HG02938 (cell line): ENCODE data around the gene MOV10L1.

Experiments used
- ATAC-seq: cut with Tn5 transposase; IDR thresholded peaks from one replicate; pipeline ENCODE4 v1.9.1; 2021; ENCODE audit warnings: mild to moderate bottlenecking, moderate library complexity; ENCODE audit not compliant: unreplicated experiment

The MOV10L1 gene

DNA sequence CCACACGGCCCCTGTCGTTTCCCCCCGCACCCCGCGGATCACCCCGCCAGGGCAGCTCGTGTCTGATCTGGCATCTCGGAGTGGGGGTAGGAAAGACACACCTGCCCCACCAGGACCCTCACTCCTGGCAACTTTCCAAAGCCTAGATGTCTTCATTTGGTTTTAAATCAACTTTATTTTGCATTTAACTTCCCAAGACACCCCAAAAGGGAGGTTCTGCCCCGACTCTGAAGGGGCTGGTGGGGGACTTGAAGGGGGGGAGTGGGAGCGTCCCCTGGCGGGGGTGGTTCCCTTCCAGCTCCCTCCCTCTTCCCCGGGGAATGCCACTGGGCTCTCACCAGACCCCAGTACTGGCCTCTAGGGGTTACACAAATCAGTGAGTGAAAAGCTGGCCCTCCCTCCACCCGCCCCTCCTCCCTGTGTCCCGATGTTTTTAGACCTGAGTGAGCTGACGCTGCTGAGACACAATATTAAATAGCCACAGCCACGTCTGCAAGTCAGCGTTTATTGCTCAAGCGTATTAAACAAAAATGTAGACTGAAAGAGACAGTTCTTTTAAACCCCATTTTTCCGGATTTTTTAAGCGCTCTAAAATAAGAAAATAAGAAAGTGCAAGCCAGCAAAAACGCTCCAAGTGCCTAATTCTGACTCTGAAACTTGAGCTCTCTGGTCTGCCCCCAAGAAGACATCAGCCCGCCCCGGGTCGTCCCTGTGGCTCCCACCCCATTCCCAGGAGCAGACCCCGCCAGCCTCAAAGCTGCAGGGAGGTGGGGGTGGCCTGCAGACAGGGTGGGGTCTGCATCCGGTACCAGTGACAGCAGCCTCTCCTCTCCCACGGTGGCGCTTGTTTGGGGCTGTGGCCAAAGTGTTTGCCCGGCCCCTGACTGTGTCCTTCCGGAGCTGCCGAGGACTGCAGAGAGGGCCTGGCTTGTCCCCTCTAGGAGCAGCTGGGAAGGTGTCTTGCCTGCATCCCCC is 30.6 kb upstream of the MOV10L1 start:
- ATAC-seq: no peak

DNA sequence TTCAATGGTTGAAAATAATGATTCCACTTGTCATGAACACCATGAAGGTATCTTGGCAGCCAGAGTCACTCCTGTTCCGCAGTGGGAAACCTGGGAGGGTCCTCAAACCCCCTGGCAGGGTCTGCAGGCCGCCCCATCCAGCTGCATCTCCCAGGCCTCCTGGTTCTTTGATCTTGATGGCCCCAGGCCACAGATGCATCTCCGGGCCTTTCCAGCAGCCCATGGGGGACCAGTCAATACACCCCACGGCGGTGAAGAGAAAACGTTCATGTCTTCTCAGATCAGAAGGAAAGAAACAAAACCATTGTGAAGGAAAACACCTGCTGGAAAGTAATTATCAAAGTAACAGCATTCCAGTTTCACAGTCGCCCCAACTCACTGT is 29.9 kb upstream of the MOV10L1 start:
- no peak for ATAC-seq

DNA sequence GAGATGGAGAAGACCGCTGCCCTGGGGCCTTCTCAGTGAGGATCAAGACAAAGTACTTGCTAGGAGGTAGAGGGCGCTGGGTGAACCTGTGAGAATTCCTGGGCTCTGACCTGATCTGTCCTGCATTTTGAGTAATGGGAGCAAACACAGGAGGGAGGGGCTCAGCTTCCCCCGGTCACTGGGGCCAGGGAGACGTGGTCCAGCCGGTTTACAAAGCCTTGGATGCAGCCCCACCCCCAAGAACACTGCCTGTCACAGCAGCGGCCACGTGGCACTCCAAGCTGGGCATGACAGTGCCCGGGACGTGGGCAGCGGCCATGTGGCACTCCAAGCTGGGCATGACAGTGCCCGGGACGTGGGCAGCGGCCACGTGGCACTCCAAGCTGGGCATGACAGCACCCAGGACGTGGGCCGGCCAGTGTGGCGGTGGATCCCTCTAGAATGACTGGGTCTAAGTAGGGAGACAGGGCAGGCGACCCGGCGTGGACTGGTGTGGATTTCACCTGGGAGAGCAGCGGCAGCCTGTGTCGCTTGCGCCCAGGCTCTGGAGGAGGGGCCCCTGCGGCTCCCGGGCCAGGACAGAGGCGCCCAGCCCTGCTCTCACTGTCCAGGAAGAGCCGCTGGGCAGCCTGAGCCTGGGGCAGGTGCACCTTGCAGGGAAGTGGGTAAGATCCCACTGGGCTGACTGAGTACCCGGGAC is 29.2 kb upstream of the MOV10L1 start:
- ATAC-seq: no peak

DNA sequence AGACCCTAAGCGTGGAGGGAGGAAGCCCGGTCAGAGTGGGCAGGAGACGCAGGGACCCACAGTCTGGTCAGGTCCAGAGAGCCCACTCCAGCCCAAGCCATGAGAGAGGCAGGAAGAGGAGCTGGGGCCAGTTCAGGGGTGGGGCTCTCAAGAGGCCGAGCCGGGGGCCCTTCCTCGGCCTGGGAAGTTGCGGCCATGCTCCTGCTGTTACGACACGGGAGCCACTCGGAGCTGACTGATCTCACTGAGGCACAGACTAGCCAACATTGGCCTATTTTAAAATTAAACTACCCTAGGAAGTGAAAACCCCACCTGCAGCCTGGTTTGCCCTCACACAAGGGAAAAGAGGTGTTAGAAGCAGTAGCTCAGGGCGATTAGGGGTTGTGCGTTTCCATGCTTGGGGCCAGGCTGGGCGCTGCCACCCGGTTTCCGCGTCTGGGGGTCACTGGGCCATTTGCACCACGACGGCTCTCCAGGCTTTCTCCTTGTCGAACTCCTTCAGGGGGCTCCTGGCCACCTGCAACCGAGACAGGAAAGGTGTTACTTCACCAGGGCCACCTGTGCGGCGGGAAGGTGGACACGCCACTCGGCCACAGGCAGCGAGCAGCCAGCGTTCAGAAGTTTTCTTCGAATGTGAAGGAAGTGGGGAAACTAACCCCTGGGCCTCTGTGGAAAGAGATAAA is 28.5 kb upstream of the MOV10L1 start:
- ATAC-seq: no peak

DNA sequence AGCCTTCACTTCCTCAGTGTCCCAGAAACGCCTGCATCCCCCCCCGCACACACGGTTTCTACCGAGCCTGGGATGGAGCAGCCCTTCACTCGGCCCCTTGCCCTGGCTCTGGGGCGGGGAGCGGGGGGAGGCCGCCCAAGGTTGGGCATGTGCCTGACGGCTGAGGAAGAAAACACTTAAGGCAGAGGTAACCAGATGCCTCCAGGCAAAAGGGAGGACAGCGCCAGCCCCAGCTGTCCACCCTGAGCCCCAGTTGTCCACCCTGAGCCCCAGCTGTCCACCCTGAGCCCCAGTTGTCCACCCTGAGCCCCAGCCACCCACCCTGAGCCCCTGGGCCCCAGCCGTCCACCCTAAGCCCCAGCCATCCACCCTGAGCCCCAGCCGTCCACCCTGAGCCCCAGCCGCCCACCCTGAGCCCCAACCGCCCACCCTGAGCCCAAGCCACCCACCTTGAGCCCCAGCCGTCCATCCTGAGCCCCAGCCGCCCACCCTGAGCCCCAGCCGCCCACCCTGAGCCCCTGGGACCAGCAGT is 27.9 kb upstream of the MOV10L1 start:
- no peak for ATAC-seq

DNA sequence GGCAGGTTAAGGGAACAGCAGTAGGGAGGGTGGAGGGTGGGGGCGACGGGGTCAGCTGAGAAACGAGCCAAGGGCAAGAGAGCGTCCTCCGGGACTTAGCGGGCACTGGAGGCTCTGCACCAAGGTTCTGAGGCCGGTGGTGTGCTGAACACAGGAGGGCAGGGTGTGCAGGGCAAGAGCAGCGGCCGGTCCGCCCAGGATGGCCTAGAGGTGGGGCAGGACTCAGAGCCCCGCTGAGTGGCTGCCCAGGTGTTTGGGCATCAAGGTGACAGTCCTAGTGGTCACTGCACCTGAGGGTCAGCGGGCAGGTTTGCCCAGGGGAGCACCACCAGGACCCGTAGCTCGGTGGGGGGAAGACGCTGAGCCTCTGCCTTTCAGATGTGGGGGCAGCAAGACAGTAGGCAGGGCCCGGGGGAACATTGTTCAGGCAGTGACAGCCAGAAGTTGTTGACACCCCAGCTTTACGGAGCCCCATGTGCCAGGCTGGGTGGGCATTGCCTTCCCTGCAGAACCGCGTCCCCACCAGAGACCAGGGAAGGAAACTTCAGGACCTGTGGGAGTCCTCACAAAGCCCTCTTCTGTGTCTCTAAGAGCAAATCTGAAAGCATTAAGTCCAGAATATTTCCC is 27.2 kb upstream of the MOV10L1 start:
- ATAC-seq: no peak

DNA sequence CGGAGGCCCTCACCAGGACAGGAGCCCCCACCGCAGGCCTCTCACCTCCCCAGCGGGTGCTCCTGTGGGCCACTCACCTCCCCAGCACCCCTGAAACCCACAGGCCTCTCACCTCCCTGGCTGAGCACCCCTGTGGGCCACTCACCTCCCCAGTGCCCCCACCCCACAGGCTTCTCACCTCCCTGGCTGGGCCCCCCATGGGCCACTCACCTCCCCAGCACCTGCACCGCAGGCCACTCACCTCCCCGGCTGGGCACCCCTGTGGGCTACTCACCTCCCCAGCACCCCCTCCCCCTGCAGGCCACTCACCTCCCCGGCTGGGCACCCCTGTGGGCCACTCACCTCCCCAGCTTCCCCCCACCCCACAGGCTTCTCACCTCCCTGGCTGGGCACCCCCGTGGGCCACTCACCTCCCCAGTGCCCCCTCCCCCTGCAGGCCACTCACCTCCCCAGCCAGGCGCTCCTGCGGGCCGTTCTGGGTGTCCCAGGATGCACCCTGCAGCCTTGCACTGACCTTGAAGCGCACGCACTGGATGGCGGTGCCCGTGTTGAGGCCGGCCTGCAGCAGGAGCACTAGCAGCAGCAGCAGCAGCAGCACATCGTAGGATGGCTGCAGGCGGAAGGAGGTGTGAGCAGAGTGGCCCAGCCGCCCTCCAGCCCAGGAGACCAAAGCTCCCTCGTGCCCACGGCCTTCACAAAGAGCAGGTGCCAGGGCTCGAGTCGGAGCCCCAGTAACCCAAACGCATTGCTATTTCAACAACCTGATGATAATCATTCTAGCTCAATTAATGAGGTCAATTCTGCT is 26.0 kb upstream of the MOV10L1 start:
- no peak for ATAC-seq

DNA sequence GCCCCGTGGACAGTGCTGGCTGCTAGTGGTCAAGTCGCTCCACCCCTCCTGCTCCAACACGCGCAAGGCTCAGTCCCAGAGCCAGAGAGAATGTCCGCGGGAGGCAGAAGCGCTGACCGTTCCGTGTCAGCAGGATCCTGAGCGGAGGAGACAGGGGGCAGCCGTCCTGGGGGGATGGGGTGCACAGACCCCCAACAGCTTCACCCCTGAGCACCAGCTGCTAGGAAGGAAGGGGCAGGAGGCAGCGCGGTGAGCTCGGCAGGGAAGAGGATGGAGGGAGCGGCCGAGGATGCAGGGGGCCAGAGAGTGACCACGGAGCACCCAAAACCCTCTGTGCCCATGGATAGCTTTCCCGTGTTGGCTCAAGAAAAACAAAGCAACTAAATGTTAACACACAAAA is 25.4 kb upstream of the MOV10L1 start:
- ATAC-seq: no peak

DNA sequence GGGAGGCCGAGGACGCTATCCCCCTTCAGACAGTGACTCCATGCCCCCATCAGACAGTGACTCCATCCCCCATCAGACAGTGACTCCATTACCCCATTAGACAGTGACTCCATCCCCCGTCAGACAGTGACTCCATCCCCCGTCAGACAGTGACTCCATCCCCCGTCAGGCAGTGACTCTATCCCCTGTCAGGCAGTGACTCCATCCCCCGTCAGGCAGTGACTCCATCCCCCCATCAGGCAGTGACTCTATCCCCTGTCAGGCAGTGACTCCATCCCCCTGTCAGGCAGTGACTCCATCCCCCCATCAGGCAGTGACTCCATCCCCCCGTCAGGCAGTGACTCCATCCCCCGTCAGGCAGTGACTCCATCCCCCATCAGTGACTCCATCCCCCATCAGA is 22.6 kb upstream of the MOV10L1 start:
- no peak for ATAC-seq

DNA sequence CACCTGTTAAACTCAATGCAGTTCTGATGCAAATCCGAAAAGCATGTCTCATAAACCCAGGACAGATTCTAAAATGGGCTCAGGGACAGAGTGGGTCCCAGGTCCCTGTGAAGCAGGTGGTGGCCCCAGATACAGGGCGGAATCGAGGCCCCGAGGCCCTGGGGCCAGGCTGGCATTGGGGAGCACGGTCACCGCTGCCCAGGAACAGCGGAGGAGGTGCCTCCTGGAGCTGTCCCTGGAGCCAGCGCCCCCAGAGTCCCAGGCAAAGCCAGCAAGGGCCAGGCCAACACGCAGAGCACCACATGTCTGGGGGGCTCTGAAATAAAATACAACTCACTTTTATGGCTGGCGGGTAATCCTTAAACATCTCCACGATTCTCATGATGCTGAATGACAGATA is 21.7 kb upstream of the MOV10L1 start:
- no peak for ATAC-seq

DNA sequence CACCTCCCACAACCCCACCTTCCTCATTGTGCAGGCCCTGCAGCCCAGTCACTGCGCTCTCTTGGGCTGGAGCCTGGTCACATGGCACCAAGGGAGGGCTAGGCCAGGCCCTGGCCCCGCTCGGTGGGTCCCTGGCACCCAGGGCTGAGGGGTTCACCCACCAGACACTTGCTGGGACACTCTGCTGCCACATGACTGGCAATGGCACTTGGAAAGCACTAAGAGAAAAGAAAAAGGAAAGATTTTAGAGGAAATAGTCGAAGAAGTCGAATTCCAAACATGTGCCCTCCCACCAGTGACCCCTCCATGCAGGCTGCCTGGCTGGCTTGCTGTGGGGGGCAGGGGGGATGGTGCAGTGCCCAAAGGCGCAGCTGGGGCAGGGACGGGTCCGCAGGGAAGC is 19.4 kb upstream of the MOV10L1 start:
- no peak for ATAC-seq

DNA sequence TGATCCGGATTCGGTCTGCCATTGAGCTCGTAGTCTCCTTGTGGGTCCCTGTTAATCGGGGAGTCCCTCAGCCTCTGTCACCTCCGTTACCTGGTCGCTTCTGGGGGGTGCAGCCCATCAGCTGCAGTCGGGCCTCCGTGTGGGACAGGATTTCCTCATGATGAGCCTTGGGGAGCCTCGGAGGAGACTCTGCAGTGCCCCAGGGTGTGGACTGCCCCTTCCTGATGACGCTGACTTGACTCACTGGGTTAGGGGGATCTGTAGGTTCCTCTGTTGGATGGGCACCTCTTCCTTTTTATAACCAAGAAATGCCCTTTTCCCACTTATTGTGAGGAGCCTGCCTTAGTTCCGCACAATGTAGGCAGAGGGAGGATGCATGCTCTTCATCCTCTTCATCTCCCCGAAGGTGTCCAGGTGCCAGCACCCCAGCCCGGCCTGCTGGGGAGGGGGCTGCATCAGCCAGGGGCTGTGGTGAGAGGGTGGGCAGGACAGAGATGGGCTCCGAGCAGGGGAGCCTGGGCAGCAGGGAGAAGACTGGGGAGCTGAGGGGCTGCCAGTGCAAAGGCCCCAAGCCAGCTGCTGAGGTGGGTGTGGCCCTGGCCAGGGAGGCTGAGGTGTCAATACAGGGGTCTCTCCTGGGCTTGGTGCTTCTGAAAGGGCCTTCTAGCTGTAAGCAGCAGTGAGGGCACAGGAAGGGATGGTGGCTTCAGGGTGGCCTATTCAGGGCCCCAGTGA is 18.2 kb upstream of the MOV10L1 start:
- ATAC-seq: no peak

DNA sequence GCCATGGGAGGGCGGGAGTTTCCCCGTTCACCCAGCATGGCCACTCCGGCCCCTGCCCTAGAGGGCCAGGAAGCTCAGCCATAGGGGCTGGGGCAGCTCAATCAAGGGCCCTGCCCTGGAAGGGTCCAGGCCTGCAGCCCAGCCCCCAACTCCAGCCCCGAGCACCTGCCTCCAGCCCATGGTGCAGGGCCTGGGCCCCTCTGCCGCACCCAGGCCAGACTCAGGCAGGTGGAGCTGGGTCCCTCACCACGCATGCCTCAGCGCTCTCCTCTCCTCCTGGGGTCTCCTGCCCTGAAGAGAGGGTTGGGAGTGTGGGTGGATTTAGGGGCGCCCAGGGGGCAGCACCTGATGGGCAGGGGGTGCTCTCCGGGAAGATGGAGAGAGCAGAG is 17.6 kb upstream of the MOV10L1 start:
- ATAC-seq: no peak

DNA sequence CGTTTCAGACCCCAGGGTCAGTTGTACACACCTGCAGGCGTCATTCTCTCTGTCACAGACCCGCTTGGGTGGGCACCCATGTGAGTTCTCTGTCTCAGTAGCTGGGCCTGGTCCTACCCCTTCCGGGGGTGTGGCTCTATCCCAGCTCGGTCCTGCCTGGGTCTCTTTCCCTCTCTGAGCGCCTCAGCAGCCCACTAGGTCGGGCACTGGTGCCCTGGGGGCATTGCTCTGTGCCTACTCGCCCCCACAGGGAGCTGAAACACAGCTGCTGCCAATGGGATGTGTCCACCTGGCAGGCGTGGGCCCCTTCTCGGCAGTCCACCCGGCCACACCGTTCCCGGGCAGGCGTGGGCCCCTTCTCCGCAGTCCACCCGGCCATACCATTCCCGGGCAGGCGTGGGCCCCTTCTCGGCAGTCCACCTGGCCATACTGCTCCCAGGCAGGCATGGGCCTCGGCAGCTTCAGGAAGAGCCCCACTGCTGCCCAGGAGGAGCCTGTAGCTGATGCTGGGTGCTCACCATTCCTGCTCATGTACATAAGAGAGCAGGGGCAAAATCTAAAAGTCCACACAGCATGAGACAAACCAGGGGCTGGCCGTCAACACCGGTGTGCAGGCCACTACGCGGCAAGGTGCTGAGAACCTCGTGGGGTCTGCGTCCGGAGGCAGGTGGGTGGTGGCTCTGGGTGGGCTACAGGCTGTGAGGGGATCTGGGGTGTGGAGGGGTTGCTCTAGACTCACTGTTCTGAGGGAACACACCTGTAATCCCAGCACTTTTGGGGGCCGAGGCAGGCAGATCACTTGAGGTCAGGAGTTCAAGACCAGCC is 16.9 kb upstream of the MOV10L1 start:
- no peak for ATAC-seq

DNA sequence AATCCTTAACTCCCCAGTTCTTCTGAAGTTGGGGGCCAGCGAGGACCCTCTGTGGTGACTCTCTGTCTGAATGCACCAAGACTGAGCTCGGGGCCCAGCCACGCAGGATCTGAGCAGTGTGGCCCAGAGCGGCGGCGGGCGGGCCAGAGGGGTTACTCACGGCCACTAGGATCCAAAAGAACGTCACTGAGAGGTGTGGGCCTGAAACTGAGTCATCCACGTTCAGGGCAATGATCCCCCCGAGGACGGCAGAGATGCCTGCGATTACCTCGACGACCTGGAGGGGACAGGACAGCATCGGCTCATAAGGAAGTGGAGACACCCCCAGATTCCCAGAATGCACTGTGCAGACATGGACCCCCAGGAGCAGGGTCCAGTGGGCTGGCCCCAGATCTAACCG is 15.8 kb upstream of the MOV10L1 start:
- no peak for ATAC-seq

DNA sequence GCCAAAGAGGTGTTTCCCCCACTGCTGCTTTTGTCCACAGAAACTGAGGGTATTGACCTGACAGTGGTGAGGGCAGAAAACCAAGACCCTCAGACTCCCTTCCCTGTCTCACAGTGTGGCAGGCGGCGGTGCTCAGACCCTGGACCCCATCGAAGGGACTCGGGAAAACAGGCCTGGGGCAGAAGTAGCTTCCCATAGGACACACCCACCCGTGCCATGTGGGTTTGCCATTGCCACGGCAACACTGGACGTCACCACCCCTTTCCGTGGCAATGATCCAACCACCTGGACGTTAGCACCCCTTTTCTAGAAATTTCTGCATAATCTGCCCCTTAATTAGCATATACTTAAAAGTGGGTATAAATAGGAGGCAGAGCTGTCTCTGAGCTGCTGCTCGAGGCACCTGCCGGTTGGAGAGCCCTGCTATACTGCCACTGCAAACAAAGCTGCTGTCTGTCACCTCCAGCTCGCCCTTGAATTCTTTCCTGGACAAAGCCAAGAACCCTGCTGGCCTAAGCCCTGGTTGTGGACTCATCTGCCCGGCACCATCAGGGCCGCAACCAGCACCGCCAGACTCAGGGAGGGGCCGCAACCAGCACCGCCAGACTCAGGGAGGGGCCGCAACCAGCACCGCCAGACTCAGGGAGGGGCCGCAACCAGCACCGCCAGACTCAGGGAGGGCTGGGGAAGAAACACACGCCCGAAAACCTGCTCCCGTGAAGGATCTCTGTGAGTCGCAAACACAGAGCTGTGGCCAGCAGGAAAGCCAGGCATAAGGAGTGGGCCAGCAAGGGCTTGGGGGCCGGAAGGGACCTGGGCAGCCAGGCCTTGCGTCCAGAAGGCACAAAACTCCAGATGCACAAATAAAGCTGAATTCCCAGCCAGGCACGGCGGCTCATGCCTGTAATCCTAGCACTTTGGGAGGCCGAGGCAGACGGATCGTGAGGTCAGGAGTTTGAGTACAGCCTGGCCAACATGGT is 15.0 kb upstream of the MOV10L1 start:
- ATAC-seq: no peak
